Measurements from ENCODE around the gene CCL23. TPM values are rescaled to one million over a fixed set of nuclear protein-coding genes. Genes with fewer than 3 reads are reported as not detected.

Gene CCL23
- total RNA-seq, 1 experiment from 2014 or later = not detected

- DNase-seq (ENCODE audit: low spot score) = no peak
Observed at GRCh38 chr17:35972066-35972465, 45.7 kb downstream of the CCL23 start.

DNA sequence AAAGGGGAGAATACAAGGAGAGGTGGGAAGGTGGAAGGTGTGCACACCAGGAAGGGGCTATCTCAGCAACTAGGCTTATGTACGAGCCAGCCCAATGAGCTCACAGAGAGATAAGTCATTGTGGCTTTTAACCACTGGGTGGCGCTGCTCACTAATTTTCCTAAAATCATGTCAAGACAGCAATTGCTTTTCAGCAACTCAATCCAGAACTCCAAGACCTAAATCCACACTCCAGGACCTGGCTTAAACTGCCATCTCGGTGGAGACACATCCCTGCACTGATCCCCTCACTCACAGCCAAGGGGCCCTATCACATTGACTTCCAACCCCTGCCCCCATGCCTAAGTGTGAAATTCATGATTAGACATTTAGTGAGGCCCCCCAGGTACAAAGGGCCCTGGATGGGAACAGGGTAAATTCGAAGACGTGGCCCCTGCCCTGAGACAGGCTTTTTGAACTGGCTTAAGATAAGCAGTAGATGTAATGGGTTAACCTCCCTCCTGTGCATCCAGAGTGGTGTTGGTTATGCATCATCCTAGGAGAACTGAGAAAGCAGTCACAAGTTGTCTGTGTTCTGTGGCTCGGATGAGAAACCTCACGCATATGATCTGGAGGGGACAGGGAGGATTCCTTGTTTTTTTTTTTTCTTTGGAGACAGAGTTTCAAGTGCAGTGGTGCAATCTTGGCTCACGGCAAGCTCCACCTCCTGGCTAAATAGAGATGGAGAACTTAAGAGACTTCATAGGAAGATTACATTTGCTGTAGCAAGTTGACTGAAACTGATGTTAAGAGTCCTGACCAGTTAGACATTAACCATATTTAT, 48.0 kb downstream of the CCL23 start:
- peak; percentile 97 for DNase-seq (ENCODE audit: low spot score)

- no peak for DNase-seq (ENCODE audit: low spot score)
Observed at GRCh38 chr17:35968520-35969054, 49.2 kb downstream of the CCL23 start.

GRCh38 chr17:35965272-35965671, 52.5 kb downstream of the CCL23 start:
- DNase-seq (ENCODE audit: low spot score) = no peak

GRCh38 chr17:35963663-35964062, 54.1 kb downstream of the CCL23 start:
- DNase-seq (ENCODE audit: low spot score) = no peak

Other genes starting within 250 kb of the CCL23 start
- gene MMP28, start 222.3 kb downstream of the CCL23 start, total RNA-seq (2014; rRNA removed; shearing (Covaris generic)) = 0.18 and 0.25 TPM in 2 replicates
- gene TAF15, start 208.5 kb downstream of the CCL23 start, total RNA-seq (2014; rRNA removed; shearing (Covaris generic)) = 83.7 and 99.8 TPM in 2 replicates
- not detected in 2 replicates for gene HEATR9, start 149.1 kb downstream of the CCL23 start, total RNA-seq (2014; rRNA removed; shearing (Covaris generic))
- 0.23 TPM in 1 of 2 replicates, not detected in the other for gene CCL5, start 137.6 kb downstream of the CCL23 start, total RNA-seq (2014; rRNA removed; shearing (Covaris generic))
- 4.9 and 11.3 TPM in 2 replicates for gene RDM1, start 87.2 kb downstream of the CCL23 start, total RNA-seq (2014; rRNA removed; shearing (Covaris generic))
- not detected in 2 replicates for gene LYZL6, start 74.3 kb downstream of the CCL23 start, total RNA-seq (2014; rRNA removed; shearing (Covaris generic))
- gene CCL16, start 36.5 kb downstream of the CCL23 start, total RNA-seq (2014; rRNA removed; shearing (Covaris generic)) = not detected in 2 replicates
- gene CCL14, start 31.2 kb downstream of the CCL23 start, total RNA-seq (2014; rRNA removed; shearing (Covaris generic)) = 0.15 and 0.37 TPM in 2 replicates
- 6.1 and 8.4 TPM in 2 replicates for gene CCL15, start 16.4 kb downstream of the CCL23 start, total RNA-seq (2014; rRNA removed; shearing (Covaris generic))
- gene CCL18, start 46.3 kb upstream of the CCL23 start, total RNA-seq (2014; rRNA removed; shearing (Covaris generic)) = not detected in 2 replicates
- not detected in 2 replicates for gene CCL3, start 72.2 kb upstream of the CCL23 start, total RNA-seq (2014; rRNA removed; shearing (Covaris generic))
- gene CCL4, start 85.9 kb upstream of the CCL23 start, total RNA-seq (2014; rRNA removed; shearing (Covaris generic)) = not detected in 2 replicates
- gene TBC1D3B, start 158.7 kb upstream of the CCL23 start, total RNA-seq (2014; rRNA removed; shearing (Covaris generic)) = 10.0 and 18.6 TPM in 2 replicates
- gene CCL3L1, start 178.8 kb upstream of the CCL23 start, total RNA-seq (2014; rRNA removed; shearing (Covaris generic)) = not detected in 2 replicates
- not detected in 2 replicates for gene CCL4L2, start 193.1 kb upstream of the CCL23 start, total RNA-seq (2014; rRNA removed; shearing (Covaris generic))
- 0.10 and 0.42 TPM in 2 replicates for gene TBC1D3I, start 246.6 kb upstream of the CCL23 start, total RNA-seq (2014; rRNA removed; shearing (Covaris generic))